Lower leg skin (tissue), 4 donors: ENCODE data around the gene MVB12A. TPM values are rescaled to one million over a fixed set of nuclear protein-coding genes. Genes with fewer than 3 reads are reported as not detected.
A peak's percentile ranks its signal among the peaks of the same experiment; 100 is the strongest.

Source experiments
- DNase-seq, 2 donors: peaks; one replicate each; pipeline ENCODE4 v3.0.0-alpha.2; 2019; ENCODE audit warnings: low spot score in 2 of 2
- H3K4me3 ChIP-seq: fragments of 200-600 bp; sonication (generic); 2 replicates; pipeline ENCODE4 v1.5.1; 2017; ENCODE audit warnings: mild to moderate bottlenecking, low read depth; ENCODE audit not compliant: poor library complexity, severe bottlenecking
- CTCF ChIP-seq, 3 donors: fragments of 450-650 bp; IDR thresholded peaks; one replicate each; pipeline ENCODE4 v1.5.1; 2016; ENCODE audit warnings: antibody characterized with exemption in 3 of 3, mild to moderate bottlenecking in 3 of 3, moderate library complexity in 2 of 3
- POLR2A ChIP-seq, 2 donors: fragments of 450-650 bp; IDR thresholded peaks; one replicate each; pipeline ENCODE4 v1.6.1; 2016 to 2017; ENCODE audit warnings: antibody characterized with exemption in 2 of 2, mild to moderate bottlenecking in 1 of 2, moderate library complexity in 1 of 2
- WGBS, 2 donors: methylation state at CpG; one replicate each; pipeline ENCODE4 v1.1.5; 2018; 5-methylcytosine and 5-hydroxymethylcytosine counted together
- intact Hi-C: fragments of 100-400 bp; cut with DNase I; formaldehyde crosslinking; loops from one replicate; pipeline ENCODE4 v1.15.0; 2023; ENCODE audit warnings: low total_unique reads
- total RNA-seq, 4 donors: library from RNA; depleted of rRNA; stranded (reverse); fragments of >200 nt; gene quantifications; one replicate each; pipeline ENCODE4 v1.1.0, GENCODE V29; 2016

The MVB12A gene
- total RNA-seq, 4 donors from 2014 or later, result 66.8 to 86.4 (median 75.6) TPM

GRCh38 chr19:17393002-17393401 lies 26.8 kb upstream of the MVB12A start:
- intact Hi-C loops, result loop anchor here (10.0 kb wide), 1 partner anchor 72 kb away; the partner anchor contains the start of gene NXNL1
- DNase-seq, result no peak
- 52 to 60% methylated on average over 2 of the region's 2 CpGs for WGBS, 2 donors
- TF ChIP-seq POLR2A (IDR thresholded peaks at IDR 0.05) (no peak), CTCF (IDR thresholded peaks at IDR 0.05) (no peak)
- no peak overlapping the region for H3K4me3 ChIP-seq

- 23 to 43% methylated on average over 3 to 22 of the region's 41 CpGs for WGBS, 2 donors
- intact Hi-C loops, result loop anchor here (10.0 kb wide), 1 partner anchor 71 kb away; the partner anchor contains the start of gene NXNL1
- no peak for DNase-seq
Measured at GRCh38 chr19:17393914-17394313, 25.9 kb upstream of the MVB12A start, which contains the start of gene CCDC194. Gene CCDC194 (minus strand): TSS chr19:17394196. CDS start chr19:17394158, 38 bp downstream.

DNA sequence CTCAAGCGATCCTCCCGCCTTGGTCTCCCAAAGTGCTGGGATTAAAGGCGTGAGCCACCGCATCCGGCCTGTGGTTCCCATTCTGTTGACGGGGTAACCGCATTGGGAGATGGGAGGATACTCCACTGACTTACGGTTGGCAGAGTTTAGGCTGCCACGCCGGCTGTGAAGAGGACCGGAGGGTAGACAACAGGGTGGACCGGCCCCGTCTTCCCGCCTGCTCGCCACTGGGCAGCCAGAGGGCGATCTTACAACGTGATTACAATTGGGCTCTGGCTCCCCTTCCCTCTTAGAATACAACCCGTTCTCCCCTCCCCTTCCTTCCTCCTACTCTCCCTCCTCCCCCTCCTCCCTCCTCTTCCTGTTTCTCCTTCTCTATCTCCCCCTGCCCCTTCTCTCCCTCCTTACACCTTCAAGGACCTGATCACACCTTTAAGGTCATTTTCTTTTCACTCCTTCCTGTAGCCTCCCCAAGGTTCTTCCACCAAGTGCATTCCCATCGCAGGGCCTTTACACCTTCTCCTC lies 24.9 kb upstream of the MVB12A start:
- no peak overlapping the region for H3K4me3 ChIP-seq
- intact Hi-C loops, result loop anchor here (10.0 kb wide), 1 partner anchor 70 kb away; the partner anchor contains the start of gene NXNL1
- peak in 1 of 3 donors; percentile 31 for TF ChIP-seq CTCF (IDR thresholded peaks at IDR 0.05)
- no peak for TF ChIP-seq POLR2A (IDR thresholded peaks at IDR 0.05)
- no peak for DNase-seq
- 19 to 28% methylated on average over 17 to 19 of the region's 19 CpGs for WGBS, 2 donors

More at GRCh38 chr19:17393914-17394313, 25.9 kb upstream of the MVB12A start, which contains the start of gene CCDC194:
- no peak within 1 kb of the TSS for H3K4me3 ChIP-seq
- TF ChIP-seq CTCF (IDR thresholded peaks at IDR 0.05) (no peak), POLR2A (IDR thresholded peaks at IDR 0.05) (no peak)

DNA sequence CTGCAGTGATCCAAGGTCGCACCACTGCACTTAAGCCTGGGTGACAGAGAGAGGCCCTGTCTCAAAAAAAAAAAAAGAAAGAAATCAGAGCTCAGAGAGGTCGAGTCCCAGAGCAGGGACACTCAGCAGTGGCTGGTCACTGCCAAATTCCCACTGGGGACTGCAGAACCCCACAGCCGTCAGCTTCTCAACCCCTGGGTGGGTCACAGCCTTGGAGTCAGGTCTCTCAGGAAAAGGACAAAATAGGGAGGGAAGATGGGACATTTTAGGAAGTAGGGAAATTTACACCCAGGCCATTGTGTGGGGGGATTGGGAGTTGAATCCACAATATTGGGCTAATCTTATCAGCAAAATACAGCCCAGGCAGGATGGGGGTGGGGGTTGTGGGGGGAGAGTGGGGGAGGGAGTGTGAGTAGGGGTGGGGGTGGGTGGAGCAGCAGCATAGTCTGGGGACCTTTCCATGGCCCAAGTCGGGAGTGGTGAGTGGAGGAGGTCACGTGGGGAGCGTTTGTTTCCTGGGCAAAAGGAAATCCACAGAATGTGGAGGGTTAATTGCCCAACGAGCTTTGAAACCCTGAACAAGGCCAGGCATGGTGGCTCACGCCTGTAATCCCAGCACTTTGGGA lies 20.8 kb upstream of the MVB12A start:
- 77 to 81% methylated on average over 8 of the region's 8 CpGs for WGBS, 2 donors
- TF ChIP-seq POLR2A (IDR thresholded peaks at IDR 0.05) (no peak), CTCF (IDR thresholded peaks at IDR 0.05) (no peak)
- no peak overlapping the region for H3K4me3 ChIP-seq
- intact Hi-C loops, result loop anchor here (10.0 kb wide), 1 partner anchor 66 kb away; the partner anchor contains the start of gene NXNL1
- no peak for DNase-seq

- WGBS, 2 donors, result 72 to 87% methylated on average over 6 of the region's 6 CpGs
- no peak for DNase-seq
- no peak overlapping the region for H3K4me3 ChIP-seq
- TF ChIP-seq CTCF (IDR thresholded peaks at IDR 0.05), result no peak
- no peak for TF ChIP-seq POLR2A (IDR thresholded peaks at IDR 0.05)
- intact Hi-C loops, result no loop called here
Measured at GRCh38 chr19:17401628-17402027, 18.2 kb upstream of the MVB12A start.
